ENCODE measurements around the gene SNX19. TPM values are rescaled to one million over a fixed set of nuclear protein-coding genes. Genes with fewer than 3 reads are reported as not detected.

Gene SNX19
- total and polyA plus RNA-seq, 2 donors, result 12.8 to 27.3 TPM

GRCh38 chr11:130882138-130882551 lies 34.1 kb downstream of the SNX19 start:
- H3K27me3 ChIP-seq (ENCODE audit: control insufficient read depth in 2 of 2, insufficient read depth in 1 of 2, low read length in 1 of 2), result no peaks in the 10 kb centered on the region
- no peak overlapping the region for H3K4me3 ChIP-seq (ENCODE audit: low read length in 2 of 2)
- H3K27ac ChIP-seq (ENCODE audit: low read depth in 1 of 2, low read length in 1 of 2), result no peak overlapping the region
- no peak for DNase-seq (ENCODE audit: low read depth in 6 of 9, low spot score in 9 of 9)
- WGBS, result 91% methylated on average over 5 of the region's 5 CpGs
- no peaks in the 10 kb centered on the region for H3K9me3 ChIP-seq (ENCODE audit: control insufficient read depth in 2 of 2, insufficient read depth in 1 of 2, low read length in 1 of 2)
- H3K4me1 ChIP-seq (ENCODE audit: control insufficient read depth in 2 of 2, insufficient read depth in 2 of 2, low read length in 2 of 2), result no peaks in the 10 kb centered on the region
- H3K36me3 ChIP-seq (ENCODE audit: control insufficient read depth in 2 of 2, insufficient read depth in 2 of 2, low read length in 1 of 2), result peaks cover 54 to 83% of the 10 kb centered on the region in 2 donors

GRCh38 chr11:130881475-130882137 lies 34.7 kb downstream of the SNX19 start:
- Histone ChIP-seq H3K27ac (ENCODE audit: low read depth in 1 of 2, low read length in 1 of 2) (no peak overlapping the region), H3K9me3 (ENCODE audit: control insufficient read depth in 2 of 2, insufficient read depth in 1 of 2, low read length in 1 of 2) (no peaks in the 10 kb centered on the region), H3K27me3 (ENCODE audit: control insufficient read depth in 2 of 2, insufficient read depth in 1 of 2, low read length in 1 of 2) (no peaks in the 10 kb centered on the region), H3K36me3 (ENCODE audit: control insufficient read depth in 2 of 2, insufficient read depth in 2 of 2, low read length in 1 of 2) (peaks cover 52 to 86% of the 10 kb centered on the region in 2 donors), H3K4me1 (ENCODE audit: control insufficient read depth in 2 of 2, insufficient read depth in 2 of 2, low read length in 2 of 2) (no peaks in the 10 kb centered on the region), H3K4me3 (ENCODE audit: low read length in 2 of 2) (no peak overlapping the region)
- DNase-seq (ENCODE audit: low read depth in 6 of 9, low spot score in 9 of 9), result no peak
- WGBS, result 97% methylated on average over 7 of the region's 7 CpGs

- DNase-seq (ENCODE audit: low read depth in 6 of 9, low spot score in 9 of 9), result no peak
- Histone ChIP-seq H3K27me3 (ENCODE audit: control insufficient read depth in 2 of 2, insufficient read depth in 1 of 2, low read length in 1 of 2) (no peaks in the 10 kb centered on the region), H3K4me3 (ENCODE audit: low read length in 2 of 2) (no peak overlapping the region), H3K27ac (ENCODE audit: low read depth in 1 of 2, low read length in 1 of 2) (no peak overlapping the region), H3K9me3 (ENCODE audit: control insufficient read depth in 2 of 2, insufficient read depth in 1 of 2, low read length in 1 of 2) (no peaks in the 10 kb centered on the region), H3K4me1 (ENCODE audit: control insufficient read depth in 2 of 2, insufficient read depth in 2 of 2, low read length in 2 of 2) (no peaks in the 10 kb centered on the region), H3K36me3 (ENCODE audit: control insufficient read depth in 2 of 2, insufficient read depth in 2 of 2, low read length in 1 of 2) (peaks cover 48 to 84% of the 10 kb centered on the region in 2 donors)
Measured at GRCh38 chr11:130879836-130880235, 36.4 kb downstream of the SNX19 start.

- 94% methylated on average over 6 of the region's 6 CpGs for WGBS
- no peak for DNase-seq (ENCODE audit: low read depth in 6 of 9, low spot score in 9 of 9)
- Histone ChIP-seq H3K4me1 (ENCODE audit: control insufficient read depth in 2 of 2, insufficient read depth in 2 of 2, low read length in 2 of 2) (no peaks in the 10 kb centered on the region), H3K4me3 (ENCODE audit: low read length in 2 of 2) (no peak overlapping the region), H3K27ac (ENCODE audit: low read depth in 1 of 2, low read length in 1 of 2) (no peak overlapping the region), H3K36me3 (ENCODE audit: control insufficient read depth in 2 of 2, insufficient read depth in 2 of 2, low read length in 1 of 2) (peaks cover 47 to 79% of the 10 kb centered on the region in 2 donors), H3K27me3 (ENCODE audit: control insufficient read depth in 2 of 2, insufficient read depth in 1 of 2, low read length in 1 of 2) (no peaks in the 10 kb centered on the region), H3K9me3 (ENCODE audit: control insufficient read depth in 2 of 2, insufficient read depth in 1 of 2, low read length in 1 of 2) (no peaks in the 10 kb centered on the region)
Measured at GRCh38 chr11:130876931-130877915, 39.1 kb downstream of the SNX19 start.

- H3K9me3 ChIP-seq (ENCODE audit: control insufficient read depth in 2 of 2, insufficient read depth in 1 of 2, low read length in 1 of 2), result no peaks in the 10 kb centered on the region
- H3K36me3 ChIP-seq (ENCODE audit: control insufficient read depth in 2 of 2, insufficient read depth in 2 of 2, low read length in 1 of 2), result peaks cover 44 to 78% of the 10 kb centered on the region in 2 donors
- no peaks in the 10 kb centered on the region for H3K4me1 ChIP-seq (ENCODE audit: control insufficient read depth in 2 of 2, insufficient read depth in 2 of 2, low read length in 2 of 2)
- H3K4me3 ChIP-seq (ENCODE audit: low read length in 2 of 2), result no peak overlapping the region
- H3K27ac ChIP-seq (ENCODE audit: low read depth in 1 of 2, low read length in 1 of 2), result no peak overlapping the region
- WGBS, result 95% methylated on average over 4 of the region's 4 CpGs
- DNase-seq (ENCODE audit: low read depth in 6 of 9, low spot score in 9 of 9), result no peak
- H3K27me3 ChIP-seq (ENCODE audit: control insufficient read depth in 2 of 2, insufficient read depth in 1 of 2, low read length in 1 of 2), result no peaks in the 10 kb centered on the region
Measured at GRCh38 chr11:130876100-130876499, 40.2 kb downstream of the SNX19 start.

- Histone ChIP-seq H3K27ac (ENCODE audit: low read depth in 1 of 2, low read length in 1 of 2) (no peak overlapping the region), H3K27me3 (ENCODE audit: control insufficient read depth in 2 of 2, insufficient read depth in 1 of 2, low read length in 1 of 2) (no peaks in the 10 kb centered on the region), H3K9me3 (ENCODE audit: control insufficient read depth in 2 of 2, insufficient read depth in 1 of 2, low read length in 1 of 2) (no peaks in the 10 kb centered on the region), H3K4me1 (ENCODE audit: control insufficient read depth in 2 of 2, insufficient read depth in 2 of 2, low read length in 2 of 2) (no peaks in the 10 kb centered on the region), H3K4me3 (ENCODE audit: low read length in 2 of 2) (no peak overlapping the region), H3K36me3 (ENCODE audit: control insufficient read depth in 2 of 2, insufficient read depth in 2 of 2, low read length in 1 of 2) (peaks cover 38 to 73% of the 10 kb centered on the region in 2 donors)
- DNase-seq (ENCODE audit: low read depth in 6 of 9, low spot score in 9 of 9), result no peak
- WGBS, result 98% methylated on average over 7 of the region's 7 CpGs
Measured at GRCh38 chr11:130874955-130875531, 41.2 kb downstream of the SNX19 start.

GRCh38 chr11:130874396-130874795 lies 41.9 kb downstream of the SNX19 start:
- Histone ChIP-seq H3K4me3 (ENCODE audit: low read length in 2 of 2) (no peak overlapping the region), H3K4me1 (ENCODE audit: control insufficient read depth in 2 of 2, insufficient read depth in 2 of 2, low read length in 2 of 2) (no peaks in the 10 kb centered on the region), H3K9me3 (ENCODE audit: control insufficient read depth in 2 of 2, insufficient read depth in 1 of 2, low read length in 1 of 2) (no peaks in the 10 kb centered on the region), H3K36me3 (ENCODE audit: control insufficient read depth in 2 of 2, insufficient read depth in 2 of 2, low read length in 1 of 2) (peaks cover 32 to 67% of the 10 kb centered on the region in 2 donors), H3K27ac (ENCODE audit: low read depth in 1 of 2, low read length in 1 of 2) (no peak overlapping the region), H3K27me3 (ENCODE audit: control insufficient read depth in 2 of 2, insufficient read depth in 1 of 2, low read length in 1 of 2) (no peaks in the 10 kb centered on the region)
- WGBS, result 52% methylated on average over 1 of the region's 1 CpG
- no peak for DNase-seq (ENCODE audit: low read depth in 6 of 9, low spot score in 9 of 9)

- no peak overlapping the region for H3K4me3 ChIP-seq (ENCODE audit: low read length in 2 of 2)
- no peak overlapping the region for H3K27ac ChIP-seq (ENCODE audit: low read depth in 1 of 2, low read length in 1 of 2)
- no peaks in the 10 kb centered on the region for H3K9me3 ChIP-seq (ENCODE audit: control insufficient read depth in 2 of 2, insufficient read depth in 1 of 2, low read length in 1 of 2)
- no peak for DNase-seq (ENCODE audit: low read depth in 6 of 9, low spot score in 9 of 9)
- H3K4me1 ChIP-seq (ENCODE audit: control insufficient read depth in 2 of 2, insufficient read depth in 2 of 2, low read length in 2 of 2), result no peaks in the 10 kb centered on the region
- no peaks in the 10 kb centered on the region for H3K27me3 ChIP-seq (ENCODE audit: control insufficient read depth in 2 of 2, insufficient read depth in 1 of 2, low read length in 1 of 2)
- peaks cover 25 to 60% of the 10 kb centered on the region in 2 donors for H3K36me3 ChIP-seq (ENCODE audit: control insufficient read depth in 2 of 2, insufficient read depth in 2 of 2, low read length in 1 of 2)
- WGBS, result 98% methylated on average over 1 of the region's 1 CpG
Measured at GRCh38 chr11:130873761-130874160, 42.5 kb downstream of the SNX19 start.

- Histone ChIP-seq H3K4me1 (ENCODE audit: control insufficient read depth in 2 of 2, insufficient read depth in 2 of 2, low read length in 2 of 2) (no peaks in the 10 kb centered on the region), H3K36me3 (ENCODE audit: control insufficient read depth in 2 of 2, insufficient read depth in 2 of 2, low read length in 1 of 2) (peaks cover 18 to 53% of the 10 kb centered on the region in 2 donors), H3K27ac (ENCODE audit: low read depth in 1 of 2, low read length in 1 of 2) (no peak overlapping the region), H3K4me3 (ENCODE audit: low read length in 2 of 2) (no peak overlapping the region), H3K27me3 (ENCODE audit: control insufficient read depth in 2 of 2, insufficient read depth in 1 of 2, low read length in 1 of 2) (no peaks in the 10 kb centered on the region), H3K9me3 (ENCODE audit: control insufficient read depth in 2 of 2, insufficient read depth in 1 of 2, low read length in 1 of 2) (no peaks in the 10 kb centered on the region)
- 97% methylated on average over 6 of the region's 6 CpGs for WGBS
- DNase-seq (ENCODE audit: low read depth in 6 of 9, low spot score in 9 of 9), result no peak
Measured at GRCh38 chr11:130872981-130873380, 43.3 kb downstream of the SNX19 start.

Measured in thymus (tissue), 11 donors.